ENCODE data around the gene LAGE3. TPM values are rescaled to one million over a fixed set of nuclear protein-coding genes. Genes with fewer than 3 reads are reported as not detected.

Gene LAGE3
- total and polyA plus RNA-seq, 10 of the 15 experiments (the other 5 are each of a cell fraction or from before 2014, with no cell fraction given), result 5.3 to 63.7 (median 19.7) TPM

- Histone ChIP-seq H4K20me1 (ENCODE audit: control insufficient read depth, insufficient read depth) (no peaks in the 10 kb centered on the region), H3K4me3 (no peak overlapping the region), H3K27me3 (replicated peaks in 1 of 2; ENCODE audit: control insufficient read depth in 2 of 2, insufficient read depth in 2 of 2, low read length in 1 of 2) (no peaks in the 10 kb centered on the region), H3K9ac (ENCODE audit: control insufficient read depth, insufficient read depth, low read length) (no peak overlapping the region), H3K9me3 (replicated peaks; ENCODE audit: control insufficient read depth, insufficient read depth, low read length) (no peaks in the 10 kb centered on the region; the same call in 2 of the 3 replicates), H3K27ac (ENCODE audit: control insufficient read depth, insufficient read depth) (no peak overlapping the region), H2AFZ (ENCODE audit: control insufficient read depth, low read depth, low read length) (no peak overlapping the region), H3K36me3 (ENCODE audit: control insufficient read depth in 2 of 2, insufficient read depth in 2 of 2, low read length in 1 of 2) (peaks cover 0 to 2% of the 10 kb centered on the region in 2 experiments; a peak in 1 of 4 replicates), H3K79me2 (ENCODE audit: control insufficient read depth, insufficient read depth, low read length) (peaks cover 12% of the 10 kb centered on the region), H3K4me2 (ENCODE audit: control insufficient read depth, insufficient read depth) (no peak overlapping the region), H3K4me1 (ENCODE audit: control insufficient read depth, insufficient read depth, low read length) (no peaks in the 10 kb centered on the region)
- ChIA-PET SMC1A (ENCODE audit: uncharacterized antibody, unreplicated experiment) (no interaction called here), RAD21 (ENCODE audit: unreplicated experiment) (no interaction called here), CTCF (no interaction called here), POLR2A (interaction anchor here (1.0 to 4.1 kb wide), 3 partner anchors 19 to 97 kb away, joined by 3 to 32 read pairs (median 5); partner anchors contain the start of gene TAFAZZIN)
- WGBS (ENCODE audit: insufficient coverage, insufficient replicate concordance, low lambda C conversion rate, missing lambda C conversion rate), result 73% methylated on average over 6 of the region's 6 CpGs
- BruUV-seq (replicated peaks), result no TSS peak
- TF ChIP-seq NR2C2 (IDR thresholded peaks at IDR 0.05; ENCODE audit: borderline replicate concordance, control insufficient read depth, insufficient read length, low read depth) (no peak), POU2F2 (IDR thresholded peaks at IDR 0.05; ENCODE audit: borderline replicate concordance, low read depth, low read length) (no peak), CBX5 (IDR thresholded peaks at IDR 0.05; ENCODE audit: low read depth) (no peak), NFYA (IDR thresholded peaks at IDR 0.05; ENCODE audit: borderline replicate concordance, low read depth, low read length) (no peak), SREBF2 (IDR thresholded peaks at IDR 0.05; ENCODE audit: low read length) (no peak), REST (IDR thresholded peaks at IDR 0.05; ENCODE audit: low read depth, low read length) (no peak), DPF2 (IDR thresholded peaks at IDR 0.05) (no peak), BCL11A (IDR thresholded peaks at IDR 0.05; ENCODE audit: low read depth, low read length) (no peak), SRF (IDR thresholded peaks at IDR 0.05; ENCODE audit: low read depth in 2 of 2, low read length in 2 of 2) (no peak), BMI1 (IDR thresholded peaks at IDR 0.05; ENCODE audit: borderline replicate concordance) (no peak), POLR2A (IDR thresholded peaks at IDR 0.05; ENCODE audit: low read depth, low read length) (no peak), ATF7 (IDR thresholded peaks at IDR 0.05; ENCODE audit: low read depth) (no peak), IRF5 (IDR thresholded peaks at IDR 0.05; ENCODE audit: borderline replicate concordance) (no peak), NFIC (IDR thresholded peaks at IDR 0.05; ENCODE audit: low read depth, low read length) (no peak)
- FAIRE-seq (no peak), ATAC-seq (no peak), DNase-seq (ENCODE audit: low read depth, low spot score) (no peak)
- in situ Hi-C loops (cut with MboI), result no loop called here
- intact Hi-C loops (cut with micrococcal nuclease; ENCODE audit: unreplicated experiment), result no loop called here
These were observed 48.6 kb downstream of the LAGE3 start for GRCh38 chrX:154430479-154430878.

All from GM12878 (cell line).